GM12892 (cell line): ENCODE measurements around the gene VAMP2.

Source experiments
- DNase-seq: peaks from one replicate; pipeline ENCODE4 v3.0.0; 2011; ENCODE audit not compliant: insufficient read length
- FAIRE-seq: peaks from 2 replicates; lab custom pipeline; 2011; peaks lifted over from hg19 to GRCh38; lab: Jason Lieb, UNC
- POLR2A ChIP-seq: IDR thresholded peaks from 2 replicates; pipeline ENCODE4 v1.6.1; 2011; ENCODE audit warnings: low read depth, low read length, control low read depth
- POLR2AphosphoS5 ChIP-seq: IDR thresholded peaks from 2 replicates; pipeline ENCODE4 v1.6.1; 2011; ENCODE audit warnings: low read depth, low read length, control low read depth
- TAF1 ChIP-seq: IDR thresholded peaks from 2 replicates; pipeline ENCODE4 v1.6.1; 2011; ENCODE audit warnings: low read depth, mild to moderate bottlenecking, control low read depth, low read length, borderline replicate concordance

VAMP2 gene

GRCh38 chr17:8124350-8125153 lies 38.2 kb downstream of the VAMP2 start:
- FAIRE-seq (no peak), DNase-seq (no peak)
- TF ChIP-seq TAF1 (no peak), POLR2A (no peak), POLR2AphosphoS5 (no peak)

- DNase-seq (no peak), FAIRE-seq (no peak)
- TF ChIP-seq POLR2AphosphoS5 (no peak), POLR2A (no peak), TAF1 (no peak)
These were observed 38.9 kb downstream of the VAMP2 start, which contains the start of gene HES7 for GRCh38 chr17:8123695-8124349. TSS of gene HES7 (minus strand) at chr17:8124106. CDS start at chr17:8124084, 22 bp downstream.

- TF ChIP-seq POLR2A (no peak), TAF1 (no peak), POLR2AphosphoS5 (no peak)
- no peak for DNase-seq
- FAIRE-seq, result no peak
These were observed 39.6 kb downstream of the VAMP2 start for GRCh38 chr17:8122924-8123694.

GRCh38 chr17:8122422-8122923 lies 40.3 kb downstream of the VAMP2 start:
- DNase-seq (no peak), FAIRE-seq (no peak)
- TF ChIP-seq POLR2A (no peak), TAF1 (no peak), POLR2AphosphoS5 (no peak)

DNA sequence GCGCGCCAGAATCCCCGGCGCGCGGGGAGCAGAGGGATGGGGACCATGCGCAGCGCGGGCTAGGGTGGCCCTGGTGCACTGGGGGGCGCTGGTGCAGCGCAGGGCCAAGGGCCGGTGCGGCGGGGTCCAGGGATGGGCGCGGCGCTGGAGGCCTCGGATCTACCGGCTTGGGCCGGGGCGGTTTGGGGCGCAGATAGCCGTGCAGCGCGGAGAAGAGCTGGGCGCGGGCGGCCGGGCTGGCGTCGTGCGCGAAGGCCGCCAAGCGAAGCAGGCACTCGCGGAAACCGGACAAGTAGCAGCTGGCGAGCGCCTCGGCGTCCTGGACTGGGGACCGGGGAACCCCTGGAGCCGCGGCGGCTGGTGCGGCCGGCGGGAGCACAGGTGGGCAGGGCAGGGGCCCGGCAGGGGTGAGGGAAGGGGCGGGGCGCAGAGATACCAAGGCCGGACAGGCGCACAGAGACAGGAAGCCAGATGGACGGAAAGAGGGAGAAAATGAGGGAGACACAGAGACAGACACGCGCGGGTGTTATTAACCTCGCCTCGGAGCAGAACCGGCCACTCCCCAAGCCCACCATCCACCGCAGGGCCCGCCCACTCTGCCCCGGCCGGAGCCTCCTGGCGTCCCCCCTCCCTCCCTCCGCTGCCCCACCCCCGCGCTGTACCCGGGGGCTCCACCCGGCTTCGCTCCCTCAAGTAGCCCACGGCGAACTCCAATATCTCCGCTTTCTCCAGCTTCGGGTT lies 40.9 kb downstream of the VAMP2 start:
- DNase-seq, result no peak
- TF ChIP-seq TAF1 (no peak), POLR2AphosphoS5 (no peak), POLR2A (no peak)
- FAIRE-seq, result peak; percentile 42

DNA sequence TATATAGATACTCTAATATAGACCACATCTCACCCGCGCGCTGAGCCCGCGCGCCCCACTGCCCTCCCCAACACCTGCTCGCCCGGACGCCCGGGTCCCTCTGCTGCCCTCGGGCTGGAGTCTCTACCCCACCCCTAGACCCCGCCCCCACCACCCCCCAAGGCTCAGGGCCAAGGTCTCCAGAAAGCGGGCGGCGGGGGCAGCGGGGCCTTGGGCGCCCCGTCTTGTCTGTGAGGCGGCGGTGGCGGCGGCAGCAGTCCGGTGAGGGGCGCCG lies 41.4 kb downstream of the VAMP2 start:
- no peak for FAIRE-seq
- no peak for TF ChIP-seq POLR2AphosphoS5
- no peak for TF ChIP-seq TAF1
- TF ChIP-seq POLR2A, result no peak
- no peak for DNase-seq

DNA sequence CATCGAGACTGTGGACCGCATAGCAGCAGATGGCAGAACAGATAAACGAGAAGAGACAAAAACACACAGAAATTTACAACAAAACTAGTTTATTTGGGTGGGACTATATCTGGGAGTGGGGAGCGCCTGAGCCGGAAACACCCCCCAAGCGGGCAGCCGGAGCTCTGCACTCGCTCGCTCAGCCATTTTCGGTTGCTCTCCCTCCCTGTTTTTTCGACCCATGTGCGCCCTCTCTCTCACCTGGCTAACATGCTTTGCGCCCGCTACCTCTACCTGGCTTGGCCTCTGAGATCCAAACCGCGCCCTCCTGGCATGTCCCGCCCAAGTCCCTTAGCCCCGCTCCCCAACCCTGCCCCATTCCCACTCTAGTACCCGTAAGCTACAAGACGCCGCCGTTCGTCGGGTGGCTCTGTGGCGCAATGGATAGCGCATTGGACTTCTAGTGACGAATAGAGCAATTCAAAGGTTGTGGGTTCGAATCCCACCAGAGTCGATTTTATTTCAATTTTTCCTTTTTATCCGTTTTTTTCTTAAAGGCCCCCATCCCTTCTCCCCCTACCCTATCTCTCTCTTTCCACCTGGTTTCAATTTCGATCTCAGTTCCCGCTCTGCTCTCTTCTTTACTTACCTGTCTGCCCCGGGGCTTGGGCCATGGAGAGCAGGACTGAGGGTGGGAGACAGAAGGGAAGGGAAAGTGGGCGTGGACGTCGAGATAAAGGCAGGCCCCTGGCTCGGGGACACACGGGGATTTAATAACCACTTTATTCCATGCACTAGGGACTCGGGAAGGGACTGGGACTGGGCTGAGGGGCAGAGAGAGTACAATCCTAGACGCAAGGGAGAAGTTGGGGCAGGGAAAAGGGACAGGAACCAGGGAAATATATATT lies 42.0 kb downstream of the VAMP2 start:
- TF ChIP-seq POLR2A (no peak), POLR2AphosphoS5 (no peak), TAF1 (no peak)
- DNase-seq (no peak), FAIRE-seq (peak; percentile 67)

DNA sequence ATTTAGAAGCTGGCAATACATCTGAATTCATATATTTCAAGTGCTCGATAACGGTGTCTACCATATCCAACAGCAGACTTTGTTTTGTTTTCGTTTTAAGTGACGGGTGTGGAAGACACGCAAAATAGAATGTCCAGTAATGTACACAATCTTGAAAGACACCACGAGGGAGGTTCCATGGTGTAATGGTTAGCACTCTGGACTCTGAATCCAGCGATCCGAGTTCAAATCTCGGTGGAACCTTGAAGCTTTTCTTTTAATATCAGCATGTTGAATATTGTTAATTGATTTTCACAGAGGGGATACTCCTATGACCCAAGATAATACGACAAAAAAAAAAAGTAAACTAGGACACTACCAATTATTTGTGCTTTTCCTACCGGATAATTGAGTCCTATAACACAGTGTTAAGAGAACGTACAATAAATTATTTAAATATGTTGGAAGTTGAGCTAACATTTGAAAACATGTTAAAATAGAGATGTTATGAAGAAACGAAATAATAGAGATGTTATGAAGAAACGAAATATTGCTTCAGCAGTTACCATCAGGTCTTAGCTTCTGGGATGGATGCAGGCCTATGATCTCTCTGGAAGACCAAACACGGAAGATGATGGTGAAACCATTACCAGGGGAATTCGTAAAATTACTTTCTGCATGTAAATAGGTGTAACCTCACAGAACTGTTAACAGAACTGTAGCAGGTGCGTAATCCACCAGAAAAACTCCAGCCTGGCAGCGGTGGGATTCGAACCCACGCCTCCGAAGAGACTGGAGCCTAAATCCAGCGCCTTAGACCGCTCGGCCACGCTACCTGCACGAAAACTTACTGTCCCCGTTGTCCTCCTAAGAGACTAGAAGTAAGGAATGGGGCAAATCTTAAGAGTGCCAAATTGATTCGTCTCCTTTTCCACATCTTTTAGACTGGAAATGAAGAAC lies 42.9 kb downstream of the VAMP2 start:
- peak; percentile 94 for FAIRE-seq

DNA sequence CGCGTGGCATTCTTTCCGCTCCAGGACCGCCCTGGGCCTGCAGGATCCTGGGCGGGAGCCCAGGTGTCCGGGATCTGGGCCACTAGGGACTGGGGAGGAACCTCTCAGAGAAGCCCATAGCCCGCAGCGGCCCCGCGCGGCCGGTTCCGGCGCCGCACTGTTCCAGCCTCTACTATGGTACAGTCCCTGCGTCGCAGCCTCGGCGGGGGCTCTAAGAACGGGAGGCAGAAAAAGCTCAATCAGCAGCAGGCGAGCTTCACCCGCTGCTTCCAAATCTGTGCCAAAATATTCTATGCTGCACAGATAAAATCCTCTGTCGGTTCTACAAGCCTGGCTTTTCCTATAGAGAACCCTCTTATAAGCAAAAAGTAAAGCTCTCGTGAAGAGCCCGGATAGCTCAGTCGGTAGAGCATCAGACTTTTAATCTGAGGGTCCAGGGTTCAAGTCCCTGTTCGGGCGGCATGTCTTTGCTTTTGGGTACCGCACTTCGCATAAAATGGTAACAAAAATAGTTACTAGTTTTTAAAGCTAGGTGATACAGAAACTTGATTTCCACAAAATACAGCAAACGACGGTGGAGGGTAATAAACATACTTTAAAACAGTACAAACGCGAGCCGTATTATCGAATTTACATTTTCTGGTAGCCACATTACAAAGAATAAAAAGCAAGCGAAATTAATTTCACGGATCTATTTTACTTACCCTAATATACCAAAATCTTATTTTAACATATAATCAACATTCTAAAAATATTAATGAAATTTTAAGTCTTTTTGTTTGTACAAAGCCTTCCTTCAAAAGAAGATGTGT lies 43.8 kb downstream of the VAMP2 start:
- FAIRE-seq, result peak; percentile 87
- peak; percentile 81 for DNase-seq
- TF ChIP-seq POLR2A (no peak), TAF1 (no peak), POLR2AphosphoS5 (no peak)

More for the DNA sequence above, 42.9 kb downstream of the VAMP2 start:
- no peak for TF ChIP-seq POLR2AphosphoS5
- no peak for TF ChIP-seq POLR2A
- TF ChIP-seq TAF1, result no peak
- DNase-seq, result no peak
